H7 (cell line): ENCODE results near the gene OCEL1. TPM values are rescaled to one million over a fixed set of nuclear protein-coding genes. Genes with fewer than 3 reads are reported as not detected.

ENCODE experiments used
- DNase-seq: peaks from one replicate; pipeline ENCODE4 v3.0.0; 2012
- H3K27me3 ChIP-seq: 2 replicates; pipeline ENCODE4 v1.6.0; 2011; ENCODE audit warnings: mild to moderate bottlenecking, low read length; ENCODE audit not compliant: control insufficient read depth, insufficient read depth
- H3K36me3 ChIP-seq: replicated peaks from 2 replicates; pipeline ENCODE4 v1.5.1; 2011; ENCODE audit warnings: low read length; ENCODE audit not compliant: control insufficient read depth, insufficient read depth
- H3K4me3 ChIP-seq: 2 replicates; pipeline ENCODE4 v1.5.1; 2011; ENCODE audit warnings: low read depth, mild to moderate bottlenecking, control low read depth, low read length, moderate library complexity; ENCODE audit not compliant: insufficient read depth
- total RNA-seq: library from RNA; depleted of rRNA; stranded (reverse); fragments of >200 nt; shearing (Covaris generic); gene quantifications from 2 replicates; pipeline ENCODE4 v1.2.3, GENCODE V29; 2014

OCEL1 gene
- total RNA-seq, 1 experiment from 2014 or later: 13.0 TPM

DNA sequence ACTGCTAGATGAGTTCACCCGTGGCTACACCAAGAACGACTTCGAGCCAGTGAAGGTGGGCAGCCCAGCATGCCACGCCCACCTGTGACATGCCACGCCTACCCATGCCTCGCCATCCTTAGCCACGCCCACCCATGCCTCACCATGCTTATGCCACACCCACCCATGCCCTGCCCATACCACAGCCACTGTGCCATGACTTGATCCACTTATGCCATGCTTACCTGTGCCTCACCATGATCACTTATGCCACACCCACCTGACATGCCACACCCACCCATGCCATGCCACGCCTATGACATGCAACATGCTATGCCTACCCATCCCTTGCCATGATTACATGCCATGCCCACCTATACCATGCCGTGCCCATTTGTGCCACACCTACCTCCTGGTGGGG, 23.8 kb upstream of the OCEL1 start:
- DNase-seq: peak; percentile 75
- Histone ChIP-seq H3K36me3 (peaks cover 23% of the 10 kb centered on the region), H3K27me3 (no peaks in the 10 kb centered on the region), H3K4me3 (no peak overlapping the region)

DNA sequence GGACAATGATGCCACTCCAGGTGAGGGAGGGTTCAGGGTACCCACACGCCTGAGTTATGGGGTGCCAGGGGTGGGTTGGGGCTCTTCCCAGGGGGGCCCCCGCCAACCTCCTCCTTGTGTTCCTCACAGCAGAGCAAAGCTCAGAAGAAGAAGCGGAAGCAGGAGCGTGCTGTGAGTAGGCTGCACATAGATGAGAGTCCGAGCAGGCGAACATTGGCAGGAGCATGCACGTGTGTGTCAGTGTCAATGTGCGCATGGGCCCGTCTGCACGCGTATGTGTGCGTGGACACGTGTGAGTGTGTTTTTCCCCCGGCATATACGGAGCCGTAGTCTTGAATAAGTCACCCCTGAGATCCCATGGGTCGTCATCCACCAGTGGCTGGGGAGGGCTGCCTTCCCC, 23.3 kb upstream of the OCEL1 start:
- no peak overlapping the region for H3K4me3 ChIP-seq
- DNase-seq: no peak
- H3K27me3 ChIP-seq: no peaks in the 10 kb centered on the region

DNA sequence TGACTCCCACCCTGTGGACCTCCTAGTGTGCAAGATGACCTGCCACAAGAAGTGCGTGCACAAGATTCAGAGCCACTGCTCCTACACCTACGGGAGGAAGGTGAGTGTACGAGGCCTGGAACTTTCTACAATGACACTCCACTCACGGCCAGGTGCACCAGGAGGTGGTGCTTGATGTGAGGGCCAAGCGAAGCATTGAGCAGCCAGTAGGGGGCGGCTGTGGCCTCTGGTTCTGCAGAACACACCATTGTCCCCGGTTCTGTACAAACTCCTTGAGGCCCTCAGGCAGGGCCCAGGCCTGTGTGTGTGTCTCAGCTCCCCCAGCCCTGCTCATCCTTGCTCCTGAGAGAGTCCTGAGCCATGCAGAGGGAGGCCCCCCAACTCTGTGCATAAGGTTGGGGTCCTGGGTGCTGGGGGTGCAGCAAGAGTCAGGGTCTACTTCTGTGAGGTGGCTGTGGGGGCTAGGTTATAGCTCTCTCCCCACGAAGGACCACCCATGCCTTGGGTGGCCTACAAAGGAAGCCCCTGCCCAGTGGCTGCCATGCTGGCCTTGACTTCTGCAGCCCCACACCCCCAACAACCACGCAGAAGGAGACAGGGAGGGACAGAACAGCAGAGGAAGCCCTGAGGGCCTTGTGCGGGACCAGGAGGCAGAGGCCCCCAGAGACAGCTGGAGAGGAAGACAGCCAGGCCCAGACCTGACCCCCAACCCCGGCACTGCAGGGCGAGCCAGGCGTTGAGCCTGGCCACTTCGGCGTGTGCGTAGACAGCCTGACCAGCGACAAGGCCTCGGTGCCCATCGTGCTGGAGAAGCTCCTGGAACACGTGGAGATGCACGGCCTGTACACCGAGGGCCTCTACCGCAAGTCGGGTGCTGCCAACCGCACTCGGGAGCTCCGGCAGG, 20.5 kb upstream of the OCEL1 start:
- H3K4me3 ChIP-seq: no peak overlapping the region
- H3K27me3 ChIP-seq: no peaks in the 10 kb centered on the region
- peak; percentile 92 for DNase-seq
- peaks cover 18% of the 10 kb centered on the region for H3K36me3 ChIP-seq

More for the DNA sequence above, 23.3 kb upstream of the OCEL1 start:
- H3K36me3 ChIP-seq: peaks cover 23% of the 10 kb centered on the region

DNA sequence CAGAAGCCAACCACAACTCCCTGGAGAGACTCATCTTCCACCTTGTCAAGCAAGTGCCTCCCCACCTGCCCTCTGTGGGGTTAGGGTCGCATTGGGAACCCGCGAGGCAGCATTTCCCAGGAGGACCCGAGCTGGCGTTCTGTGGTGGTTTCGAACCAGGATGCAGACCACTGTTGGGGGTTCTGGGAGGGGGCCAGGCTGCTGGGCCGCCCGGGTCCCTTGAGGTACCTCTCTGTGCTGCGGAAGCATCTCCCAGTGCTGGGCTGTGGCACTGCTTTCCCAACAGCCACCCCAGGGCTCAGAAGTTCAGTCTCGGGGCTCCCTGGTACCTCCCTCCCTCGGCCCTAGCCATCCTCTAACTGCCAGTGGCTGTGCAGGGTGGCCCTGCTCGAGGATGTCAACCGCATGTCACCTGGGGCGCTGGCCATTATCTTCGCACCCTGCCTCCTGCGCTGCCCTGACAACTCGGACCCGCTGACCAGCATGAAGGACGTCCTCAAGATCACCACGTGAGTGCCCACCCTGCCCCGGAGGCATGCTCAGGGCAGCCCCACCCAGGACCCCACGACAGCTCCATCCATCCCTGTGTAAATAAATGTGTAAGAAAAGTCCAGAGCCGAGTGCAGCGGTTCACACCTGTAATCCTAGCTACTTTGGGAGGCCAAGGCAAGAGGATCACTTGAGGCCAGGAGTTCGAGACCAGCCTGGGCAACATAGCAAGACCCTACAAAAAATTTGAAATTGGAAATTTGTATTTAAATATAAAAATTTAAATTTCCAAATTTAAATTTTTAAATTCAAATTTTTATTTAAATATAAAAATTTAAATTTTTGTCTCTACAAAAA, 19.1 kb upstream of the OCEL1 start:
- Histone ChIP-seq H3K36me3 (peaks cover 9% of the 10 kb centered on the region), H3K27me3 (no peaks in the 10 kb centered on the region), H3K4me3 (no peak overlapping the region)
- DNase-seq: no peak

DNA sequence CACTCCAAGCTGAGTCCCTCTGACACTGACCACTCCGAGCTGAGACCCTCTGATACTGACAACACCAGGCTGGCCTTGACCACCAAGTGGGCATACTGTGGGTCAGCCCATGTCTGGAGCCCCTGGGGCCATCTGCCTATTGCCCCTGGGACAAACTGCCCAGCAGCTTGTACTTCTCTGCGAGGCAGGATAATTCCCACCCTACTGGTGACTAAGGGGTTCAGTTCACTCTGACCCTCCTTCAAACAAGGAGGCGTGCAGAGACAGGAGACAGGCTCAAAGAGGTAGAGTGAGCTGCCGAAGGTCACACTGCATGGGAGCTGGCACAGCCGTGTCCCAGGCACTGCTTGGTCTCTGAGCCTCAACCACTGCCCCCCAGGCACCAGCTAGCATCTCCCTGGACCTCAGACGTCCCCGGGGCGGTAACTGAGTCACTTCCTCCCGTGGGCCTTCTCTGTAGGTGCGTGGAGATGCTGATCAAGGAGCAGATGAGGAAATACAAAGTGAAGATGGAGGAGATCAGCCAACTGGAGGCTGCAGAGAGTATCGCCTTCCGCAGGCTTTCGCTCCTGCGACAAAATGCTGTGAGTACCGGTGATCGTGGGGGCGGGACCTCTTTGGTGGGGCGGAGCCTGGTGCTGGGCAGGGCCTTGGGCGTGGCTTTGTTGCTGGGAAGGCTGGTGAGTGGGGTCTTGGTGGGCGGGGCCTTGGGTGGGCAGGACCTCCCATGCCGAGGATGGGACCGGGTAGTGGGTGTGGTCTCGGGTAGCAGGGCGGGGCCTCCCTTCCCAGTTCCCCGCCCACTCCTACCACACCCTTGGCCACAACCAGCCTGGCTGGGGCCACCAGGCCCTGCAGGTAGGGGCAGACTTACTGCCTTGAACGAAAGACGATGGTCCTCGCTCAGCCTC, 16.6 kb upstream of the OCEL1 start:
- no peak overlapping the region for H3K4me3 ChIP-seq
- H3K27me3 ChIP-seq: no peaks in the 10 kb centered on the region
- DNase-seq: peak; percentile 100
- peaks cover 2% of the 10 kb centered on the region for H3K36me3 ChIP-seq

DNA sequence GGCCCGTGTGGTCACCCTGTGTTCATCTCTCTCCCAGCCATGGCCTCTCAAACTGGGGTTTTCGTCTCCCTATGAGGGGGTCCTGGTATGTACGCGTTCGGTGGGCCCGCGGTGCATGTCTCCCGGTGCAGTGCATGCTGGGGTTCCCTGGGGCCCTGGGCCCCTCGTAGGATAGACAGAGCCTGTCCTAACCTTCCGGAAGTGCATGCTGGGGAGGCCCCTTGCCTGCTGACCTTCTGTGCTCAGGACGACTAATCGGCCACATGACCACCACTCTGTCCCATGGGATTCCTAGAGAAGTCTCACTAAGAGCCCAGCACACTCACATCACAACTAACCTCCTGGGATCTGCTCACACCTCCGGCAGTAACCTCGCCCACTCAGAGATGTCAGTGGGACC, 15.7 kb upstream of the OCEL1 start:
- peaks cover 2% of the 10 kb centered on the region for H3K36me3 ChIP-seq
- no peak overlapping the region for H3K4me3 ChIP-seq
- no peaks in the 10 kb centered on the region for H3K27me3 ChIP-seq
- DNase-seq: no peak

DNA sequence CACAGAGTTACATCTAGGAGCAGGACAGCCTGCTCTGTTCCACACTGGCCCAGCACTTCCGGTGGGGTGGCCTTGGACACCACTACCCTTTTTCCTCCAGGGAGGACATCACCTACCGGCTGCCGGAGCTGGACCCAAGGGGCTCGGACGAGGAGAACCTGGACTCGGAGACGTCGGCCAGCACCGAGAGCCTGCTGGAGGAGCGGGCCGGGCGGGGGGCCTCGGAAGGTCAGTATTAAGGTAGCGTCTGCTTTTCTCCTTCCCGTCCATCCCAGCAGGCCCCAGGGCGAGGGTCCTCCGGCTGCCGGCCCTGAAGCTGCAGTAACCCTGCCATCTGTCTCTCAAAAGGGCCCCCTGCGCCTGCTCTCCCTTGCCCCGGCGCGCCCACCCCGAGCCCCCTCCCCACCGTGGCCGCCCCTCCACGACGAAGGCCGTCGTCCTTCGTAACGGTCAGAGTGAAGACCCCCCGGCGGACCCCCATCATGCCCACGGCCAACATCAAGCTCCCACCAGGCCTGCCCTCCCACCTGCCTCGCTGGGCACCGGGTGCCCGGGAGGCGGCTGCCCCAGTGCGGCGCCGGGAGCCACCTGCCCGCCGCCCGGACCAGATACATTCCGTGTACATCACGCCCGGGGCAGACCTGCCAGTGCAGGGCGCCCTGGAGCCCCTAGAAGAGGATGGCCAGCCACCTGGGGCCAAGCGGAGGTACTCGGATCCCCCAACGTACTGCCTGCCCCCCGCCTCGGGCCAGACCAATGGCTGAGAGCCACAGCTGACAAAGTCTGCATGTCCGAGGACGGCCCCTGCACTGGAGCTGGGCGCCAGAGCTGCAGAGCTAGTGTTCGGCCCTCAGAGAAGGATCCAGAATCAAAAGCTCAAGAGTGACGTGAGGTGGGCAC, 14.2 kb upstream of the OCEL1 start:
- Histone ChIP-seq H3K36me3 (peaks cover 2% of the 10 kb centered on the region), H3K4me3 (no peak overlapping the region), H3K27me3 (no peaks in the 10 kb centered on the region)
- DNase-seq: no peak

DNA sequence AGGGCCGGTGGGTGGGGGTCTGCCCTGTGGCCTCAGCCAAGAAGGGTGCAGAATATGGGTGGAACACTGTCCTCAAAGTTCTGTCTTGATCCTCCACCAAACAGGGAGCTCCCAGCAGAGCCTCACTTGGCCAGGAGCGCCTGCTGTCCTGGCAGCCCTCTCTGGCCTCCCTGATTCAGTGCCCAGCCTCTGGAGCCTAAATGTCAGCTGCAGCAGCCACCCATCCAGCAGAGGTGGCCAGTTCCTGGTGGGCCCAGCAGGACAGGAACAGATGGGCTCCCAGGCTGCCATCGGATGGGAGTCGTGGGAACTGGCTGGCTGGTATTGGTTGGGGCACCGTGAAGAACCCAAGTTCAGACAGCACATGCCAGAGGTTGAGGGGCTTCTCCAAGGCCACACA, 12.7 kb upstream of the OCEL1 start:
- DNase-seq: no peak
- Histone ChIP-seq H3K36me3 (peaks cover 4% of the 10 kb centered on the region), H3K4me3 (no peak overlapping the region), H3K27me3 (no peaks in the 10 kb centered on the region)

DNA sequence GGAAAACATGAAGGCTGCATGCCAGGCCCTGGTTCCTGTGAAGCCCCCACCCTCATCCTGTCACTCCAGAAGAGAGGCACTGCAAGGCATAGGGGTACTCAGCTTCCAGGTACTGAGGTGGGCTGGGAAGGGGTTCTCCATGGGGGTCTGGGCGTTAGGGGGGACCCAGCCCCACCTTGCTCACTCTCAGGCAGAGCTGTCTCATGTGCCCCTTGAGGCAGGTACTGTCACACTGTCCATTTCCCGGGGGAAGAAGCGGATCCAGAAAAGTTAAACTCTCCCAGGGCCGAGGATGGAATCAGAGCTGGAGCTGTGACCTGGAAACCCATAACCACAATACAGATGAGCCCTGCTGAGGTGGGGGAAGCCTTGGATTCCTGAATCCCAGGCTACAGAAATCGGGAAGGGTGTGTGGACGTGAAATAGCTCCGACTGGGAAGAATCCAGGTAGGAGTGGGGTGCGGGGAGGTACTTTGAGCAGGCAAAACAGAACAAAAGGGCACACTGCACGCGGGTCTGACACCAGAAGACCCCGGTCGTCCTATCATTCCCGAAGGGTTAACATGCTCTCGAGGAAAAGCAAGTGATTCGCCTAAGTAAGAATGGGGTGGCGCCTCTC, 11.4 kb upstream of the OCEL1 start:
- peak; percentile 66 for DNase-seq
- Histone ChIP-seq H3K4me3 (peak overlapping the region; percentile 62), H3K27me3 (no peaks in the 10 kb centered on the region), H3K36me3 (peaks cover 4% of the 10 kb centered on the region)

DNA sequence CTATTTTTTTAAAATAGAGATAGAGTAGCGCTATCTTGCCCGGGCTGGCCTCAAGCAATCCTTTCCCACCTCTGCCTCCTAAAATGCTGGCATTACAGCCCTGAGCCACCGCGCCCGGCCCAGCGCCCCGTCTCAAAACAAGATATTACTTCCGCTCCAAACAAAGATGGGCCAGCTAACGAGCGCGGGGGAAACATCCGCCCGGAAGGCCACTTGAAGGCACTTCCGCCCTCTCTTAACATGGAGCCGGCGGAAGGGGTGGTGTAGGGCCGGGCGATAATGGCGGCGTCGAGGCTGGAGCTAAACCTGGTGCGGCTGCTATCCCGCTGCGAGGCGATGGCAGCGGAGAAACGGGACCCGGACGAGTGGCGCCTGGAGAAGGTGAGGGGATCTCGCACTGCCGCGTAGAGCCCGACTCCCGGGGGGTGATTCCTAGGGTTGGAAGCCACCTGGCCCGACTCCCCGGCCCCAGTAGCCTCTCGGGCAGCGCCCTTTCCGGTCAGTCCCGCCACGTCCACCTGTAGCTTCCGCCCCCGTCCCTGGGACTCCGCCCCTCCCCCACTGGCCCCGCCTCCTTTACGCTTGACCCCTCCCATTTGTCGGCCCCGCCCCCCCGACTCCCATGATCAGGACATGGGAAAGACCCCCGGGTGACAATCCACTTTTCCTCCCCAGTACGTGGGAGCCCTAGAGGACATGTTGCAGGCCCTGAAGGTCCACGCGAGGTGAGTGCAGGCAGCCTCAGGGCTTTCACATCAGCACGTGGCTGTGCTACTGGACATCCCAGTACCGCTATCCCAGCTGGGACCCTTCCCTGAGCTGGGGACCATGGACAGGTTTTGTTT, 10.7 kb upstream of the OCEL1 start, which contains the start of gene USE1:
USE1 (plus strand) TSS at position 231 of the 845 bp plus-strand sequence; CDS start at position 280, 49 bp downstream.
- Histone ChIP-seq H3K36me3 (peaks cover 4% of the 10 kb centered on the region), H3K27me3 (no peaks in the 10 kb centered on the region), H3K4me3 (peak within 1 kb of the TSS; percentile 62)
- DNase-seq: peak; percentile 98

DNA sequence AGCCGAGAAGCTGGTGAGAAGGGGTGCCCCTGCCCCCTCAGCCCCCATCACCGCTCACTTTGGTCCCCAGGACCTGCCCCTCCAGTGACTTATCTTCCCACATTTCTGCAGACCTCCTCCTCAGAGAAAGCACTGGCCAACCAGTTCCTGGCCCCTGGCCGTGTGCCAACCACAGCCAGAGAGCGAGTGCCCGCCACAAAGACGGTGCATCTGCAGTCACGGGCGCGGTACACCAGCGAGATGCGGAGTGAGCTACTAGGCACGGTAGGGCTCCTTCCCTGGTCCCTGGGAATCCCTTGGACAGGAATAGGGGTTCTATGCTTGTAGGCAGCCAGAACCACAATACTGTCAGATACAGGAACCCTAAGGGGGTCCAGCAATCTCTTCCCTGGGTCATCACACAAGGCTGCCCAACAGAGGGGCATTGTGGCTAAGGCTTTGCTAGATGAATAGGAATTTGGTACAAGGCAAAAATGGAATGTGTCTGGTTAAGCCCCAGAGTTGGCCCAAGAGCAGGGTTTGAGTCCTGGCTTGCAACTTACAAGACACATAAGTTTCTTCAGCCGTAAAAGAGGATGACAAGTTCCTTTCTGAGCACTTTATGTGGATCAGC, 9.9 kb upstream of the OCEL1 start:
- no peaks in the 10 kb centered on the region for H3K27me3 ChIP-seq
- peak; percentile 28 for DNase-seq
- H3K4me3 ChIP-seq: peak overlapping the region; percentile 62
- H3K36me3 ChIP-seq: peaks cover 3% of the 10 kb centered on the region

DNA sequence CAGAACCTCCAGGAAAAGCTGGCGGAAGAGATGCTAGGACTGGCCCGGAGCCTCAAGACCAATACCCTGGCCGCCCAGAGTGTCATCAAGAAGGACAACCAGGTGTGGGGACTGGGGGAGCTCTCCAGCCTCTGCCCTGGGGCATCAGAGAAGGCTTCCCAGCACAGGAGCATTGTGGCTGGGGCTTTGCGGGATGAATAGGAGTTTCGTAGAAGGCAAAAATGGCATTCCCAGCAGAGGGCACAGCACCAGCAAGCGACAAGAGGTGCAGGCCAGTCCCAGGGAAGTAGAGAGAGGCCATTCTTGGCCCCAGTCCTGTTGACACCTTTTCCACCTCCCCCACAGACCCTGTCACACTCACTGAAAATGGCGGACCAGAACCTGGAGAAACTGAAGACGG, 6.7 kb upstream of the OCEL1 start:
- H3K27me3 ChIP-seq: no peaks in the 10 kb centered on the region
- H3K36me3 ChIP-seq: peaks cover 3% of the 10 kb centered on the region
- no peak overlapping the region for H3K4me3 ChIP-seq
- DNase-seq: no peak
